ENCODE data around the gene PCDH10.

Gene PCDH10

GRCh38 chr4:133148690-133149363, at the start of gene PCDH10:
Gene PCDH10 (plus strand): TSS chr4:133149294. CDS start chr4:133150141, 847 bp downstream.
- DNase-seq, result peak; percentile 25

GRCh38 chr4:133102043-133102442, 47.1 kb upstream of the PCDH10 start:
- DNase-seq, result no peak

- DNase-seq, result no peak
Observed at GRCh38 chr4:133102612-133103409, 46.3 kb upstream of the PCDH10 start.

- DNase-seq, result no peak
Observed at GRCh38 chr4:133112641-133113040, 36.5 kb upstream of the PCDH10 start.

GRCh38 chr4:133124746-133125145, 24.3 kb upstream of the PCDH10 start:
- no peak for DNase-seq

GRCh38 chr4:133127500-133127899, 21.6 kb upstream of the PCDH10 start:
- DNase-seq, result no peak

GRCh38 chr4:133129237-133129636, 19.9 kb upstream of the PCDH10 start:
- DNase-seq, result no peak

- DNase-seq, result no peak
Observed at GRCh38 chr4:133130171-133130570, 18.9 kb upstream of the PCDH10 start.

GRCh38 chr4:133131829-133132460, 17.1 kb upstream of the PCDH10 start:
- DNase-seq, result no peak

- no peak for DNase-seq
Observed at GRCh38 chr4:133136833-133137232, 12.3 kb upstream of the PCDH10 start.

- no peak for DNase-seq
Observed at GRCh38 chr4:133137571-133137970, 11.5 kb upstream of the PCDH10 start.

GRCh38 chr4:133143775-133144430, 5.2 kb upstream of the PCDH10 start:
- DNase-seq, result no peak

GRCh38 chr4:133145241-133145640, 3.9 kb upstream of the PCDH10 start:
- no peak for DNase-seq

GRCh38 chr4:133145758-133146573, 3.1 kb upstream of the PCDH10 start:
- no peak for DNase-seq

- DNase-seq, result no peak
Observed at GRCh38 chr4:133146574-133147241, 2.4 kb upstream of the PCDH10 start.

GRCh38 chr4:133147286-133147821, 1.7 kb upstream of the PCDH10 start:
- no peak for DNase-seq

- no peak for DNase-seq
Observed at GRCh38 chr4:133147921-133148689, 989 bp upstream of the PCDH10 start.

- DNase-seq, result no peak
Observed at GRCh38 chr4:133149364-133149695, 236 bp downstream of the PCDH10 start.

- no peak for DNase-seq
Observed at GRCh38 chr4:133149932-133150471, 908 bp downstream of the PCDH10 start.

- DNase-seq, result no peak
Observed at GRCh38 chr4:133150486-133151340, 1.6 kb downstream of the PCDH10 start.
